ENCODE results near the gene KCNMA1. TPM values are rescaled to one million over a fixed set of nuclear protein-coding genes. Genes with fewer than 3 reads are reported as not detected.

KCNMA1 gene
- total RNA-seq, 4 donors from 2014 or later: 66.8 to 96.5 (median 78.9) TPM

- ATAC-seq (peak in 1 of 2 donors; percentile 17), DNase-seq (peak in 1 of 2 donors; percentile 47)
- Histone ChIP-seq H3K4me1 (peaks cover 70 to 75% of the 10 kb centered on the region in 2 donors), H3K27me3 (no peaks in the 10 kb centered on the region), H3K27ac (peak overlapping the region; percentile 77 to 90 (median 88)), H3K4me3 (no peak overlapping the region), H3K36me3 (no peaks in the 10 kb centered on the region), H3K9me3 (no peaks in the 10 kb centered on the region)
- intact Hi-C loops (cut with DNase I; ENCODE audit: low total_unique reads) (no loop called here), in situ Hi-C loops (cut with MboI; ENCODE audit: low sequenced_read_pairs in 4 of 4) (no loop called here)
- TF ChIP-seq CTCF (IDR thresholded peaks at IDR 0.05 in 4 of 5, conservative IDR thresholded peaks at IDR 0.05 in 1 of 5) (no peak), POLR2A (IDR thresholded peaks at IDR 0.05) (no peak)
Observed at GRCh38 chr10:77631241-77631640, 6.4 kb downstream of the KCNMA1 start.

- Histone ChIP-seq H3K4me1 (peaks cover 64 to 75% of the 10 kb centered on the region in 2 donors), H3K27me3 (no peaks in the 10 kb centered on the region), H3K9me3 (no peaks in the 10 kb centered on the region), H3K36me3 (no peaks in the 10 kb centered on the region), H3K27ac (peak overlapping the region in 2 of 4 donors; percentile 30 to 90), H3K4me3 (no peak overlapping the region)
- TF ChIP-seq CTCF (IDR thresholded peaks at IDR 0.05 in 4 of 5, conservative IDR thresholded peaks at IDR 0.05 in 1 of 5): no peak
- DNase-seq: no peak
- ATAC-seq: peak in 1 of 2 donors; percentile 24
- intact Hi-C loops (cut with DNase I; ENCODE audit: low total_unique reads) (no loop called here), in situ Hi-C loops (cut with MboI; ENCODE audit: low sequenced_read_pairs in 4 of 4) (no loop called here)
Observed at GRCh38 chr10:77630507-77630848, 7.1 kb downstream of the KCNMA1 start.

- H3K4me1 ChIP-seq: peaks cover 58 to 71% of the 10 kb centered on the region in 2 donors
- no peak for ATAC-seq
- H3K9me3 ChIP-seq: no peaks in the 10 kb centered on the region
- H3K36me3 ChIP-seq: no peaks in the 10 kb centered on the region
- in situ Hi-C loops (cut with MboI; ENCODE audit: low sequenced_read_pairs in 4 of 4): no loop called here
- H3K27me3 ChIP-seq: no peaks in the 10 kb centered on the region
- no peak overlapping the region for H3K4me3 ChIP-seq
- no peak for DNase-seq
- intact Hi-C loops (cut with DNase I; ENCODE audit: low total_unique reads): no loop called here
- TF ChIP-seq POLR2A (IDR thresholded peaks at IDR 0.05) (no peak), CTCF (IDR thresholded peaks at IDR 0.05 in 4 of 5, conservative IDR thresholded peaks at IDR 0.05 in 1 of 5) (no peak)
- peak overlapping the region in 2 of 4 donors; percentile 36 to 90 for H3K27ac ChIP-seq
Observed at GRCh38 chr10:77629775-77630506, 7.7 kb downstream of the KCNMA1 start.

- H3K4me1 ChIP-seq: peaks cover 59 to 68% of the 10 kb centered on the region in 2 donors
- ATAC-seq: peak in 1 of 2 donors; percentile 31
- intact Hi-C loops (cut with DNase I; ENCODE audit: low total_unique reads): no loop called here
- peak overlapping the region in 3 of 4 donors; percentile 16 to 90 (median 36) for H3K27ac ChIP-seq
- H3K4me3 ChIP-seq: no peak overlapping the region
- TF ChIP-seq CTCF (IDR thresholded peaks at IDR 0.05 in 4 of 5, conservative IDR thresholded peaks at IDR 0.05 in 1 of 5): no peak
- no peak for TF ChIP-seq POLR2A (IDR thresholded peaks at IDR 0.05)
- in situ Hi-C loops (cut with MboI; ENCODE audit: low sequenced_read_pairs in 4 of 4): no loop called here
- H3K27me3 ChIP-seq: no peaks in the 10 kb centered on the region
- no peaks in the 10 kb centered on the region for H3K36me3 ChIP-seq
- DNase-seq: no peak
- H3K9me3 ChIP-seq: no peaks in the 10 kb centered on the region
Observed at GRCh38 chr10:77628906-77629730, 8.5 kb downstream of the KCNMA1 start.
